Epithelial cell of esophagus (primary cell): ENCODE results near the gene TGFB3.

Experiments used
- DNase-seq: peaks from one replicate; pipeline ENCODE4 v3.0.0; 2010; ENCODE audit warnings: low read depth
- H3K4me3 ChIP-seq: 2 replicates; pipeline ENCODE4 v1.5.1; 2011; ENCODE audit warnings: mild to moderate bottlenecking, low read length, control low read depth
- TF ChIP-seq, protein P1 (sequence below): IDR thresholded peaks from 2 replicates; pipeline ENCODE4 v1.5.1; 2011; ENCODE audit warnings: low read depth, mild to moderate bottlenecking, low read length, control low read depth, inconsistent platforms; ENCODE audit not compliant: insufficient read depth; ENCODE audit errors: missing control alignments

The TGFB3 gene

DNA sequence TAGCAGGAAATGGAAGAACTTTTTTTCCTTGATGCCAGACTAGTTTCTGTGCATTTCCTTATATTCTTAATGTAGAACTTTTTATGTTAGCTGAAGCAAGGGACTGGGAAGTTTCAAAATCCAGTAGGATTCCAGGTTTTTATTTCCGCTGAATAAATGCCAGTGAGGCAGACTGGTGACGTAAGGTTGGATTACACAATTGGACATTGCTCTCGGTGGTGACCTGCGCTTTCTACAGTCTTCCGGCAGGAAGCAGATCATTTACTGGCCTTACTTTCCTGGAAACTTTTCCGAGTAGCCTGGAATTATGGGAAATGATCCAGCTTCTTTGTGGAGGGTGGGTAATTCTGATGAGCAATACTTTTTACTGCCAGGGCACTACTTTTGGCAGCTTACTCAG is 7.3 kb upstream of the TGFB3 start:
- TF ChIP-seq, protein P1, sequence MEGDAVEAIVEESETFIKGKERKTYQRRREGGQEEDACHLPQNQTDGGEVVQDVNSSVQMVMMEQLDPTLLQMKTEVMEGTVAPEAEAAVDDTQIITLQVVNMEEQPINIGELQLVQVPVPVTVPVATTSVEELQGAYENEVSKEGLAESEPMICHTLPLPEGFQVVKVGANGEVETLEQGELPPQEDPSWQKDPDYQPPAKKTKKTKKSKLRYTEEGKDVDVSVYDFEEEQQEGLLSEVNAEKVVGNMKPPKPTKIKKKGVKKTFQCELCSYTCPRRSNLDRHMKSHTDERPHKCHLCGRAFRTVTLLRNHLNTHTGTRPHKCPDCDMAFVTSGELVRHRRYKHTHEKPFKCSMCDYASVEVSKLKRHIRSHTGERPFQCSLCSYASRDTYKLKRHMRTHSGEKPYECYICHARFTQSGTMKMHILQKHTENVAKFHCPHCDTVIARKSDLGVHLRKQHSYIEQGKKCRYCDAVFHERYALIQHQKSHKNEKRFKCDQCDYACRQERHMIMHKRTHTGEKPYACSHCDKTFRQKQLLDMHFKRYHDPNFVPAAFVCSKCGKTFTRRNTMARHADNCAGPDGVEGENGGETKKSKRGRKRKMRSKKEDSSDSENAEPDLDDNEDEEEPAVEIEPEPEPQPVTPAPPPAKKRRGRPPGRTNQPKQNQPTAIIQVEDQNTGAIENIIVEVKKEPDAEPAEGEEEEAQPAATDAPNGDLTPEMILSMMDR, result no peak
- no peak for DNase-seq
- H3K4me3 ChIP-seq, result no peak overlapping the region

DNA sequence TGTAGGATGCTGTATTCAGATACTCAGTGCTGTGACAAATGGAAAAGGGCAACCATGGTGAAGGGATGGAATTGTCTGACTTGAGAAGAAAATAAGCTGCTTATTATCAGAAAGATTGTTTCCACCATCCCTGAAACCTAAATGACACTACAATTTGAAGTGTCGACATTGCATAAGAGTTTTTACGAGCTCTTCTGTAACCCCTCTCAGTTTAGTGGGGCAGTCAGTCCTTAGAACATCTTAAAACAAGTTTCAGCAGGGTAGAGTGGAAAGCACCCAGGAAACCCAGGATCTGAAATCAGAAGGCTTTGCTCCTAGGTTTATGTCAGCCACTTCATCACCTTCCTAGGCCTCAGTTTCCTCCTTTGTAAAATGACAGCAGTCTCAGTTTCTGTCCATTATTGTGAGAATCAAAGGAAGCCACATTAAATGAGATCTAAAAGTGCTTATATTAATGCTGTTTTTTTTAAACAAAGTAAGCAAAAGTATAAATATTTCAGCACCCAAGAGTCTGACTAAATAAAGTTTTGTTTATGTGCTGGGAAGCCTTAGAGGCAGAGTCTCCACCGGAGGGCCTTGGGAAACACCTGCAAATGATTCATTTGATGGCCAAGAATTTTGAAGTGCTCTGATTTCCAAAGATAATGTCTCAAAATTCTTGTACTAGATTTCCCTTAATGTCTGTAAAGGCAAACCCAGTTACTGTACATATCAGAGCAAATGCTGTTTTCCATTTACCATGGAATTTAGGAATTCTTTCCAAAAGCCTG is 5.6 kb upstream of the TGFB3 start:
- no peak overlapping the region for H3K4me3 ChIP-seq
- TF ChIP-seq, protein P1, result no peak
- no peak for DNase-seq

- H3K4me3 ChIP-seq, result peak overlapping the region; percentile 74
- DNase-seq, result no peak
- TF ChIP-seq, protein P1, result no peak
These were observed 4.6 kb upstream of the TGFB3 start for GRCh38 chr14:75986439-75986765.

DNA sequence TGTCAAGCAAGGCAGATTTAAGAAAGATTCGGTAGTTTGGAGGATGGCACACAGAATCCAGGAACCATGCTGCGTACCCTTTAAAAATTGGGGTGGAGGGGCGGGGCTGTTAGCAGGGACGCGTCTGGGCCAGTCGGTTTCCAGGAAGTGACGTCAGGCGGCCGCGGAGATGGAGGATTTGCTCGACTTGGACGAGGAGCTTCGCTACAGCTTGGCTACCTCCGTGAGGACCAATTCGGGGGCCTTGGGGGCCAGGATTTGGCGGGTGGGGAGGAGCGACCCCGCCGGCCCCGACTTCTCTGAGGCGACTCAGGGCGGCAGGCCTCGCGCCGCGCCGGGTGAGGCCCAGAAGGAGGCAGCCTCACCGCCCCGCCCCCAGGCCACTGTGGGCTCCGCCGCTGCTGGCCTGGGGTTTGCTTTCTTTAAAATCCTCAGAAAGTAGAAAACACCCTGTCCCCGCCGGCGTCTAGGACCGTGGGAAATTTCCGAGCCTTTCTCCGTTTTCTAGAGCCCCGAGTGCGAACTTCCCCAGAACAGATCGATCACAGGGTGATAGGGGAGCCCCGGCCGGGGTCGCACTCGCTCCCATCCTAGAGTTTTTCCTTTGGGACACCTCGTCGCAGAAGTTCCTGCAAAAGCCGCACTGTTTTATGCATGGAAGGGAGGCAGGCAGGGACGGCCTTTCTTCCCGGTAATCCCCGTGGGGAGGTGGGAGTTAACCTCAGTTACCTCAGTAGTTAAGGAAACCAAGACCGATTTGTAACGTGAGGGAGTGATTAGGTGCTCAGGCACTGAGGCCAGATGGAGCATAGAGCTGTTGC is 4.0 kb upstream of the TGFB3 start, which contains the start of gene IFT43:
IFT43 (plus strand) TSS at position 146 of the 821 bp plus-strand sequence; CDS start at position 170, 24 bp downstream.
- peak within 1 kb of the TSS; percentile 74 for H3K4me3 ChIP-seq
- TF ChIP-seq, protein P1, result no peak
- peak; percentile 85 for DNase-seq

DNA sequence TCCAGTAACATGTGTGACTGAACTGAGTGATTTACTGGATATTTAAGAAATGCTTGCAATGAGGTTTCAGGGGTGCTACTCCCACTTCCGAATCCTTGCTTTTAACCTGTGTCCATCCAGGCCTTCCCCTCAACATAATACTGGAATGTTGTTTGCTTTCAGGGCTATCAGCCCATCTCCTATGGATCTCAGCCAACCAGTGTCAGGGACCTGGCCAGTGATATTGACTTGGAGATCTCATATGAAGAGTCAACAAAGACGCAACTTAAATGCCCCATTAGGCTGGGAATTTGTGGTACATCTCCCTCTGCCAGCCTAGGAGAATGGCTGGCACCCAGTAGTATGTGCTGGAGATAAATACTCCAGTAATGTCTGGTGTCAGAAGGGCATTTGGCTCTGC is 2.9 kb upstream of the TGFB3 start:
- no peak for DNase-seq
- H3K4me3 ChIP-seq, result no peak overlapping the region
- TF ChIP-seq, protein P1, result no peak

DNA sequence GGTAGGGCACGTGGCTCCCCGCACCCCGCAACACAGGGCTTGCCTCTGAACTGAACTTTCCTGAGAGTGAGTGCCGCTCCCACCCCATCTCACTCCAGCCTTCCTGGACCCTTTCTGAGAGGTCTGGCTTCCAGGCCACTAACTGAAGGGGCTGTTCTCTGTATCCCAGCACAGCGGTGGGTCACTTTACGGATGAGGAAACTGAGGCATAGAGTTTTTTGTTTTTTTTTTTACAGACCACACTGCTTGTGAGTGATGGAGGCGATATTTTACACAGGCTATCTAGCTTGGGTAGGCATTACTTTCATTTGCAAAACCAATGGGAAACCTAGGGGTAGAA is 1.2 kb upstream of the TGFB3 start:
- no peak for DNase-seq
- peak overlapping the region; percentile 57 for H3K4me3 ChIP-seq
- TF ChIP-seq, protein P1, result no peak
